Stimulated activated CD8-positive, alpha-beta memory T cell treated with anti-CD3 and anti-CD28 coated beads, Interleukin-15, amount 100 ng/mL, for 4 hours (primary cell): Measurements from ENCODE around the gene SYT6.

Source experiments
- DNase-seq, 2 donors: peaks; one replicate each; pipeline ENCODE4 v3.0.0-alpha.2; 2020; ENCODE audit warnings: low read depth in 2 of 2

Gene SYT6

GRCh38 chr1:114092186-114093062 is 61.2 kb downstream of the SYT6 start:
- no peak for DNase-seq

GRCh38 chr1:114091711-114092110 is 62.0 kb downstream of the SYT6 start:
- DNase-seq: no peak

- no peak for DNase-seq
These were observed 62.7 kb downstream of the SYT6 start for GRCh38 chr1:114090738-114091505.

DNA sequence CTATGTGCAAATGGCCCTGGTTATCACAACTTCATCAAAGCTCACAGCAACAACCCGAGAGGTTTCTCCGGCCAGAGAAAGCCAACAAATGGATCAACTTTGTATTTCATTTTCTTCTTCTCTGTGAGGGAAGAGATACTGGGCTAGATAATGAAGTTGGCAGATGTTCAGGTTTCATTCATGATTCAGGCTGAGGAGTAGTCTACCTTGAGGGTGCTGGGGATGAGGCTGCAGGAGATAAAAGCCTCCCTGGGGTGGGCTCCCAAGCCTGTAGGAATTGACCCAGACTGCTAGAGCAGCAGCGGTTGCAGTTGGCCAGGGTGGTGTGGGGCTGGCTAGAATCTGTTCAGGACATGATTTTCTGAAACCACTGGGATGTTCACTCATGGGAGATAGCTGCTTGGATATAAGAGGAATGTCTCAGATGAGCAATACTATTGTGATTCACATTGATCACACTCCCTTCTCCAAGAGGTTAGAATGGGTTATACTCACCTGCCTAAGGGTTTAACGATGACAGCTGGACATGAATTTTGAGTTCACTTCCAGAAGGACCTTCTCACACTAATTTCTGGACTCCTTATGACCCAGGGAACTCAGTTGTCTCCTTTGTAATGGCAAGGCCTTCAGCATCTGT is 64.0 kb downstream of the SYT6 start:
- DNase-seq: no peak

- DNase-seq: no peak
These were observed 65.0 kb downstream of the SYT6 start for GRCh38 chr1:114088392-114089299.

GRCh38 chr1:114087495-114087894 is 66.2 kb downstream of the SYT6 start:
- no peak for DNase-seq

- DNase-seq: no peak
These were observed 66.9 kb downstream of the SYT6 start for GRCh38 chr1:114086601-114087368.

- DNase-seq: no peak
These were observed 70.6 kb downstream of the SYT6 start for GRCh38 chr1:114082867-114083585.

DNA sequence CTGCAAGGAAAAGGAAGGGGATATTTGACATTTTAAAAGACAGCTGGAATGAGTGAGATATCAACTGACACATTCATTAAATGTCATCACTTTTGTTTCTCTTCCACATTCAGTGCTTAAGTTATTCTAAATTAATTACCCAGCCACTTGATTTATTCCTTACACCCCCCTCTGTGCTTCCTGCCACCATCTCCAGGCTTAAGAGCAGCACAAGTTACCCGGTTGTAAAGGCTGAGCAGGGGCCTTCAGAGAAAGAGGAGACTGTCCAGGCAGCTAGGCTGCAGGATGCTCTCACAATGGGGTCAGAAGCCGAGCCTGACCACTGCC is 71.4 kb downstream of the SYT6 start:
- DNase-seq: no peak

- no peak for DNase-seq
These were observed 72.0 kb downstream of the SYT6 start for GRCh38 chr1:114081437-114082303.

GRCh38 chr1:114080511-114081436 is 72.9 kb downstream of the SYT6 start:
- DNase-seq: no peak

GRCh38 chr1:114079596-114080190 is 74.0 kb downstream of the SYT6 start:
- DNase-seq: no peak

- no peak for DNase-seq
These were observed 75.6 kb downstream of the SYT6 start for GRCh38 chr1:114078116-114078515.

- DNase-seq: no peak
These were observed 76.5 kb downstream of the SYT6 start for GRCh38 chr1:114077188-114077587.

- DNase-seq: no peak
These were observed 77.4 kb downstream of the SYT6 start for GRCh38 chr1:114076308-114076707.

GRCh38 chr1:114075546-114076242 is 78.0 kb downstream of the SYT6 start:
- DNase-seq: no peak

DNA sequence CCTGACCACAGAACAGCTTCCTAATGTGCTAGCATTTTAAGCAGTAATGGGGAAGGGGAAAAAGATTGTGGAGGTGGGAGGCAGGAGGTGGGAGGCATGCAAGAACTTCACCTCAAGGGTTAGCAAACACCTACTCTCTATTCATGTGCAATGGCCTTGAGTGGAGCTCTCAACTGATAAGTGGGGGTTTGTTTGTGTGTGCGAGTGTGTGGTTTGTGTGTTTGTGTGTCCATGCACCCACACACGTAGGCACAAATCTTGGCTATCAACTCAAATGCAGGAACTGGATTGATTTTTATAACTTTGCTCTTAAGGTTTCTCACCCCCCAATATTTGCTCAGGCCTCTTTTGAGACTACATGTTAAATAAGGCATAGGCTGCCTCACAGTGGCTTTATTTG is 78.6 kb downstream of the SYT6 start:
- DNase-seq: no peak
